CD4-positive, alpha-beta T cell treated with Interleukin-1 beta for 1 hour (primary cell): ENCODE measurements around the gene LNX1.
"Not testable (repeated sequence)": the region's sequence is repeated elsewhere in the genome, so short reads cannot be mapped to it uniquely, and the experiment has no call there.

Source experiments
- DNase-seq, 2 donors: peaks; one replicate each; pipeline ENCODE4 v3.0.0-alpha.2; 2020 to 2022

The LNX1 gene

DNA sequence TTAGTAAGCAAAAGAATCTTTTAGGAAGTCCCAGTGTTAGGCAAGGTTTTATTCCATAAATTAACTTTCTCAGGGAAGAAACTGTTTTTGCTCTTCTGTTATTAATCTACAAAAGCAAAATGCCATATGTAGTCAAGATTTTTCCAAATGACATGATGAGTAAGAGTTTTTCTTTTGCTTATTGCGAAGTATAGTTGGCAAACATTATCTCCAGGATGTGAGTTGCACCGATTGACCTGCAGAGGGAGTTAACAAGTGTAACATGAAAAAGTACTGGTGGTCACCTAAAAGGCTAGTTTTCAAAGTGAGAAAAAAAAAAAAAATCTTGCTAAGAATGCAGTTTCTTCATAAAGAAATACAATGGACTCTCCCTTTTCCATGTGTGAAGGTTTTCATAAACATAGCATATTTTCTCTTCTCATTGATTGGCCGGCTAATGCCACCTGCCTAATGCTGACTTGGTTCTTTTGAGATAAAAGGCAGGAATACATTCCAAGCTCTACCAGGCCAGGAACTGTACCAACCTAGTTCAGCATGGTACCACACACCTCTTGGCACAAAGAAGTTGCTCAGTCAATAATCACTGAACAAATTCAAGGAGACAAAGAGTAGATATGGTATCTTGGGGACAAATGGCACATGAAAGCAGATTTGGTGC, 100.2 kb downstream of the LNX1 start:
- no peak for DNase-seq

DNA sequence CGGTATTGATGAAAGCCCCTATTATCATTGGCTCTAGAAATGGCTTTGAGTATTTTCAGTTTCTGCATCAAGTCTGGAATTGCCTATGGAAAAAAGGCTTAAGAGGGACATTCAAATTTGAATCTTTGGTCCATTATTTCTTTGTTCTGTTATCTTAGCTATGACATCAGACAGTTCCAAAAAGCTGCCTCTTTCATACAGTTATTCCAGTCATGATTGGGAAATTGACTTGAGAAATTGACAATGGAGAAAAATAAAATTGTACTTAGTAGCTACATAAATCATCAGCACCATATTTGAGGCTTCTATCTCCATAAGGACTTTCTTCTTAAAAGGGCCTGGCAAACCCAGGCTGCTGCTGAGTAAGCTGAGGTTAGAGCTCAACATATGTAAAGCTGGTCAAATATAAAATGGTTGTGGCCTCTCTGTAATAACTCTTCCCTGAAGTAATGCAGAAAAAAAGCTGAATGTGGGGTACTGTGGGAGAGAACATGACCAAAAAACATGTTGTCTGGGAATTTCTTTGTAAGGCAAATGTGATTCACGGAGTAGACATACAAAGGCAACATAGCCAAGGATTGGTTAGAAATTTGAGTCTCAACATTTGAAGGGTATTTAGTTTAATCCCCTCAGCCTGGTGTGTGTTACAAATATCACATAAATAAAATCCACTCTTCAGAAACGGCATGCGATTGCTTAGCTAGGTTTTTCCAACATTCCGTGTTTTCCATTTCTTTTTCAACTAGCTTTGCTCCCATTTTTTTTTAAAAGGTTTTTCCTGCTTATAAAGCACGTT, 100.9 kb downstream of the LNX1 start:
- DNase-seq = no peak

DNA sequence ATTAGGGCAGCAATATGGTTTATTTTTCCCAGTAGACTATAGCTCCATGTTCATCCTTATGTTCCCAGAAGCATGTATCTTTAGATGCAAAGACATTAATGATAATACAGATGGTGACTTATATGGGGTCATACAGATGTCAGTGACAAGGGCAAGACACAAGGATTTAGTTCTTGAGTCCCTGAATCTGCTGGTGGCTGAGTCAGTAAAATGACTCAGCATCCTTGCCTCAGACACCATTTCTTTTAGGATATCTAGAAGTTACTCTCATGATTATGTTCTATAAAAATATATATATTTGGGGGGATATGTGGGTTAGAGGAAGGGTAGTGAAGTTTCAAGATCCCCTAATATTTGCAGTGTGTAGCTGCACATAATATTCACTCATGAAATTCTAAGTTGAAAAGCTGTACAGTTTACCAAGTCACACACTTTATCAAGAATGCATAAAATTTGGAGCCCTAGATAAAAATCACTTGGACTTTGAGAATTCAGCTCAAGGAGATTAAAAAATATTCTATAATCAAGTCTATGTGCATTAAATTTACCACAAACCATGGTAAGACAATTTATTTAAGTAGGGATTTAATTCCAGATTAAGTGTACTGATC, 101.9 kb downstream of the LNX1 start:
- DNase-seq = no peak

DNA sequence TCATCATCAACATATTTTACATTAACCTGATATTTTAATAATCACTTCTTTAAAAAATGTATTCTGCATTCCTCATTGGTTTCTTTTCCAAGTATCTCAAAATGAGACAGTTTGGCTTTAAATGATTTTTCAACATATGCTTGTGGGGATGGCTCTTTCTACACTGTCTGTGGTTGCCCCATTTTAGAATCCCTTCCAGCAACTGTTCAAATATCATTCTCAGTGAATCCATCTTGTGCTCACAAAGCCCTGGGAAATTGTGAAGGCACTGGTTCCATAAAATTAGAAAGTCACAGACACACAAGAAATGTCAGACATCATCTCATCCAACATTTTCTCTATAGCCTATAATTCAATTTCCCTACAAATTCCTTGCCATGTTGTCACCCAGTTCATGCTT, 103.5 kb downstream of the LNX1 start:
- DNase-seq = no peak

DNA sequence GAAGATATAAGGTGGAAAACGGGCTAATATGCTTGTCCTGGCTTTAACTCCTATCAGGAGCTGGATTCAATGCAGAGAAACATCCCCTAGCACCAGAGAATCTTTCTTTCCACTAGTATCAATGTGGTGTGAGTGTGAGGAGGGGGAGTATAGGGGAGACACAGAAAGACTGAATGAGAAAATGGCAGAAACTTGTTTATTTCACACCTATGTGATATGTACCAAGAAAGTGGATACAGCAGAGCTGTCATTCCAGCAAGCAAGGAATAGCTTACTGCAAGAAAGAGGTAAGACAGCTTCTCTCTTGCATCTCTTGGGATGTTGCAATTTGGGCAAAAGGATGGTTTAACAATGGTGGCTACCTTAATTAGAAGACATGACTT, 105.6 kb downstream of the LNX1 start:
- DNase-seq = no peak

DNA sequence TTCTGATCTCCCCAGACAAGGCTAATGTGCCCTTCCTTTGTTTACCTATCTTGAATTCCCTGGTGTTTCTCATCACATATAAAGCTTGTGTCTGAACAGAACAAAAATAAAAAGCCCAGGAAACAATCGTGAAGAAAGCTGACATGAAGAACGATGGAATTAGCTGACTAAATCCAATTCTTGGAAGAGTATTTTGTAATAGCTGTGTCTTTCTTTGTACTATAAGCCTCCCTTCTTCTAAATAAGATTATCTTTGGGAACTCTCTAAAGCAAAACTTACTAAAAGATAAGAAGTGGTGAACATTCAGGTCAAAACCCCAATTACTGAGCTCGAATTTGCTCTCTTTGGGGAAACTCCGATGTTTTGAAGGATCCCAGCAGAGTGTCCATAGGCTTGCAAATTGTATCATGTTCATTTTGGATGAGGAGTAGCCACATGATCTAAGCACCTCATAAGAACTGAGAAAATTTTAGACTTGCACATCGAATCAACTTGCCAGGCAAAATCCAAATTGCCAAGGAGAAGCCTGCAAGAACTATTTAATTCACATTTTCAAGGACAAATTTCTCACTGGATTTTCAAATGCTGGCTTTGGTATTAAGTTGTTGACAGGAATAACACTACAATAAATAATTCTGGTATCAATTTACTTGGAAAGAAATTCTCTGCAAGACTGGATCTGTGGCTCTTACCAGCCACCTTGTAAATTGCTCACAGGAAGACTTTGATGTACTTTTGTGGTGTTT, 106.2 kb downstream of the LNX1 start:
- no peak for DNase-seq

DNA sequence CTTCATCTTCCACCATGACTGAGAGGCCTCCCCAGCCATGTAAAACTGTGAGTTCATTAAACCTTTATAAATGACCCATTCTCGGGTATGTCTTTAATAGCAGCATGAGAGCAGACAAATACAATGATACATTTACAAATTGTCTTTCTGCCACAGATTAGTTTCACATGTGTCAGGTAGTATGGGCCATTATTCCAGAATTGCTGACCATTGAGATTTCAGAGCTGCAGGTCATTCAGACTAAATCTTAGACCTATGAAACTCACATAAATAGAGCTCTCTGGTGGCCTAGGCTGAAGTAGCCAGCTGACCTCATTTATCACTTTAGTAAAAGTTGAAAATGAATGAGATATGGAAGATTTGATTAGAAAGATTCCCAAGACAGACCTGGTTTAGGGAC, 108.0 kb downstream of the LNX1 start:
- DNase-seq = no peak

DNA sequence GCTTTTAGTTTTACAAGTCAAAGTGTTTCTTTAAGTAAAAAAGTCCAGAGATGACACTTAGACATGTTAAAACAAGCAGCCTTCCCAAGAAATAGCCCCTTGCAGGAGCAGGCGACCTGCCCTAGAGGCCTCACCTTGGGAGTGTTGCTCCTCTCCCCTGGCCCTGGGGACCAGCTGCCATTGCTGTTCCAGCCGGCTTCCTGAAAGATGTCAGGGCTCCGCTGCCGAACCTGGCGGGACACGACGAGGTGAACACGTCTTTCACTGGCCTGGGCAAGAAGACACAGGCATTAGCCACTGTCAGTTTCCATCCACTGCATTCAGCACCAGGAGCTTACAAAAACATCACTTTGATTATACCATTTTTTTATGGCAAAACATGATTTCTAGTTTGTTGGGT, 109.7 kb downstream of the LNX1 start:
- DNase-seq = no peak

DNA sequence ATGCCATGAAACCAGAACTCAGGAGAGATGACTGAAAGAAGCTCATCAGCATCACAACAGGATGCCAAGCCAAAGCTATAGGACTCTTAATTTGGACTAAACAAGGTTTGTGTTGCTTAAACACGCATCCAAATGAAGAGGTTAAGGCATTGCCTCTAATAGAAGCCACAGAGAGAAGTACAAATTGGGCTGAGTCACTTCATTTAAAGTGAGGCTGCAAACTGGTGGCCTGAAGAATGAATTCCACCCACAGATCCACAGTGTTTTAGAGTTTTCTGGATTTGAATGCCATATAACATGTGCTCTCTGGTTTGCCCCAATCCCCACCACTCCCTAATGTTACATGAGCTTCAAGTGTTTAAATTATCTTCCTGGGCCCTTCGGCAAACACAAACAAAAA, 110.4 kb downstream of the LNX1 start:
- no peak for DNase-seq

DNA sequence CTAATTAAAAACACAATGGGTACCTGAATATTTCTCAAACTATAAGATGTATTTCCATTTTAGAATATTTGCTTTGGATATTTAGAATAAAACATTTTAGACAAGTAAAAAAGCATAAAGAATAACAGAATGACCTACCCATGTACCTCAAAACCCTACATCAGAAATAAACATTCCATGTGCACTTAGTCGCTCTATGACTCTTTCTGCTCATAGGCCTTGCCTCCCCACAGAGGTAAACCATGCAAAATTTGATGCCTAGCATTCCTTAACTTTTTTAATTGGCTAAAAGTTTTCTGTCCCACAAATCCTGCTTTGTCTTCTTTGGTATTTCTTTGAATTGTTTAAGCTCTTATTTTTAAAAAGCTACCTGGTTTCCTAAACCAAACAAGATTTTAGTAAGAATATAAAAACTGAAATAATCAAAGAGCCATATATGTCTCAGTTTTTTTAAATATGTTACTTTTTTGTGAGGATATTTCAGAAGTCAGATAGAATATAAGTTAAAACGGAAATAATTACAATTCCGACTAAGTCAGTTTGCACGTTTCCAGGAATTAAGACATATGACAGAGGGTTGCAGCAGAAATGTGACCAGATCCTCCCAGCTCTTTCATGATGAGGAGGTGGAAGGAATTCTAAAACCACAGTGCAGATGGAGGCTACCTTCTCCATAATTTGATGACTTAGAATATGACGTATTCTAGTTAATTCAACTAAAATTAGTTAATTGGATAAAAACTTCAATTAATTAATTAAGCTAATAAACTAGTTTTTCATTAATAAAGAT, 111.4 kb downstream of the LNX1 start:
- no peak for DNase-seq

DNA sequence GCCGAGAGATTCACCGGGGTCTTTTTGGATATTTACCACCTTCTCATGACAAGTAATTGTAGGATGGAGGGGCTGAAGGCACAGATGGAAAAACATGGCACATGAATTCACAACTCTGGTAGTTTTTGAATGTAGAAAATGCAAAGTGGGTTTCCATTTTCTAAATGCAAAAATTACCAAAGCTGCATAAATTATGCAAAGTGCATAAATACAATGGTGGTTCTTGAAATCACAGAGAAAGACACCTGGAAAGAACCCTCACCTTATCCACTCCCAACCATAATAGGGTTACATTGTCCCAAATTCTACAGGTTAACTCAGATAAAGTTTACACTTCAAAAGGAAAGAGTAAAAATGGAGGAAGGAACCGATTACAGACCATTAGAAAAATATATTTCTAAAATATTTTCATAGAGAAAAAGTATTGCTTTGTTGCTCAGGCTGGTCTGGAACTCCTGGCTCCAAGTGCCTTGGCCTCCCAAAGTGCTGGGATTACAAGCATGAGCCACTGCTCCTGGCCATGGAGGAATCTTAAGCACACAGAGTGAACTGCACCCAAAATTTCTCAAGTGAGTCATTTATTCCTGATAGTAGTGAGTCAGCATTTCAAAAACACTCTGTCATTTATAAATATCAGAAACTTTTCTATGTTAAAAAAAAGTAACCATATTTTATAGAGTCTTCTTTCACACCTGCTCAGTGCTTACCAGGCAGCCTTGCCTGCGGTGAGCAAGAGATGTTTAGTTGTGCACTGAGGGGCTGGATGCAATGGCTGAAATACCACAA, 112.4 kb downstream of the LNX1 start:
- no peak for DNase-seq

DNA sequence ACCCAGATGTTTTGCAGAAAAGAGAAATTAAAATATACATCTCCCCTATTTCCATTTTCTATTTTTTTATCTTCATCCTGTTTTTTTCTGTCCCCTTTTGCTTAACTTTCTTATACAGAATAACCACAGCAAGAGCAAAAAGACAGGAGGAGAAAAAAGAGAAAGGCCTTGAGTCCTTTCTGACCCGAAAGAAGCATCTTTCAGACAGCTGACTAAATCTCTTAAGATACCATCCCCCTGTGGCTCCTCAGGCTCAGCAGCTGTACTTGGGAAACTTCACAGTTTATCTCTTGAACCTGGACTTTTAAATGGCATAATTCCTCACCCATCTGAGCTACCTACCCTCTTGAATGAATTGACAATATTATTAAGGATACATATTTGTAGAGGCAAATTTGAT, 113.7 kb downstream of the LNX1 start:
- DNase-seq = no peak

DNA sequence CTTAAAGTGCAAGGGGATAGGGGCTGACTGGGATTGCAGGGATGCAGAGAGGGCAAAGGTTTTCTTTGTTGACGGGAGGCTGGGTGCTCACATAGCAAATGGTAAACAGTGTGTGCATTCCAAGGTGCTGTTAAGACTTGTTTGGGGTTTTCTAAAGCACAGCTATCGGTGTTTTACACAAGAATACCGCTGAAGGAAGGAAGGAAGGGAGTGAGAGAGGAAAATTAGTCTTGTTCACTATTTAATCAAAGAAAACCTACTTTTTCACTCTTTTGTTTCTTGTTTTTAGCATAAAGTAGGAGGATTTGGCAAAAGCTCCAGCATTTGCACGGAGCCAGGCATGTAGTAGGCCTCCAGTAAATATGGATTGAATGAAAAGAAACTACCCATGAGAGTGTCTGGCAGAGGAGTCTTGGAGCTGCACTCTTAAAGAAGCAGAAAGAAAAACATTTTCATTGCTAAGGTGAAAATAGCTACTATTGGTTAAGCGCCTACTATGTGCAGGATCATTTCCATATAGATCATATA, 114.2 kb downstream of the LNX1 start:
- DNase-seq = no peak

DNA sequence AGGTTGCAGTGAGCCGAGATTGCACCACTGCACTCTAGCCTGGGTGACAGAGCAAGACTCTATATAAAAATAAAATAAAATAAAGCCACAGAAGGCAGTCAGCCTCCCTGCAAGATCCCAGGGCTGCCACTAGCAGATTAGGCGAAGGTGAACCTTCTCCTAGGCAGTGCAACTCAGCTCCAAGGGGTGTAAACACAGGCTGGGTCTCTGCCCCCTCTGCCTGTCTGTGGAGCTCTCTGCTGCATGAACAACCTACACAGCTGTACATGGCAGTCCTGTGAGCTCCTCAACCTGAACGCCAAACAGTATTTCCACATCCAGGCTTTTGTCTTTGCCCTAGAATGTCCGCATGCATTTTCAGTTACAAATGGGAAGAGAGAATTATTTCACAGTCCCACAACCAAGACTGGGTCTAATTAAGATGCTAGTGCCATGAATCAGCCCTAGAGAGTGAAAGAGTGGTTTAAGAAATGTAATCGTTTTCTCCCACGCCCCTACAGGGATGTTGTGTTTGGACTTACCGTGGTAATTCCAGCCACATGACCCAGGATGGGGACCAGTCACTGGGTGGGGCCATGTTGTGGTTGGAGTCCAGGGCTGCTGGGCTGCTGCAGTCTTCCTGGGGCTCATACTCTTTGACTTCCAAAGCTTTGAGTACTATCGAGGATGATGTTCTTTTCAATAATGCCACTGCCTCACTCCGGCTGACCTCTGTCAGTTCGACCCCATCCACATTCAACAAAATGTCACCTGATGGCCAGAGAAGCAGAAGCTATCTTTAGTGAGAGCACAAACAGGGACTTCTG, 114.9 kb downstream of the LNX1 start:
- DNase-seq = no peak

DNA sequence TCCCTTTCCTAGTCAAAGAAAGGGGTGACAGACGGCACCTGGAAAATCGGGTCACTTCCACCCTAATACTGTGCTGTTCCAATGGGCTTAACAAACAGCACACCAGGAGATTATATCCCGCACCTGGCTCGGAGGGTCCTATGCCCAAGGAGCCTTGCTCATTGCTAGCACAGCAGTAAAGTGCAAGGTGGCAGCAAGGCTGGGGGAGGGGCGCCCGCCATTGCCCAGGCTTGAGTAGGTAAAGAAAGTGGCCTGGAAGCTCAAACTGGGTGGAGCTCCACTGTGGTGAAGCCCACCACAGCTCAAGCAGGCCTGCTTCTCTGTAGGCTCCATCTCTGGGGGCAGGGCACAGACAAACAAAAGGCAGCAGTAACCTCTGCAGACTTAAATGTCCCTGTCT, 124.7 kb downstream of the LNX1 start:
- not testable (repeated sequence) for DNase-seq

DNA sequence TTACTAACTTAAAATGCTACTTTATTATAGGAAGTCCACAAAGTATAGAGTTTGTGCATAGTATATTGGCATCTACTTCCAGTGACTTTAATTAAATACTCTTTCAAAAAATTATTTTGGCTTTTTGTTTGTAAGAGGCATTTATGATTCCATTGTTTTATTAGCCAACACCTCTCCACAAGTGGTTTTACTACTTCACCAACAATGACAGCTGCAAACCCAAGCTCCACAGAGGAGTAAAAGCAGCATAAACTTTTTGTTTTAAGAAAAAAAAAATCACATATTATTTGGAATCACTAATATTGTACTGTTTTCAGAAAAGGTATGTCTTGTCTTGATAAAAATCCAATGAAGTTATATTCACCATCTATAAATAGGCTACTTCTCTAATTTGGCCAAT, 125.4 kb downstream of the LNX1 start:
- no peak for DNase-seq

DNA sequence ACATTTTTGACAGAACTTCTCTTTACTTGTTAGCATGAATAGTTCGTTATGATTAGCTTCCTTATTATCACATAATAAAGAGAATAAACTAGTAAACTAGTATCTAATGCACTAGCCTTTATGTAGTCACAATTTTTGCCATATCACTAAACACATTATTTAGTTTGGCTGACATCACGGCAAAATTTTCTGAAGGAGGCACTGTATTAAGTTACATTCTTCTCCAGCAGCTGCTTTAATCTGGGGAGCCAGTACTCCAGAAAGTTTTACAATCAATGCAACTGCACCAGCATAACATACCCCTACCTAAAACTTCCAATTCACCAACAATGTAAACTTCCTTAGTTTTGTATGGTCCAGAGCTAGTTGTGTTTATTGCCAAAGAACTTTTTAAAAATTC, 126.0 kb downstream of the LNX1 start:
- DNase-seq = no peak

DNA sequence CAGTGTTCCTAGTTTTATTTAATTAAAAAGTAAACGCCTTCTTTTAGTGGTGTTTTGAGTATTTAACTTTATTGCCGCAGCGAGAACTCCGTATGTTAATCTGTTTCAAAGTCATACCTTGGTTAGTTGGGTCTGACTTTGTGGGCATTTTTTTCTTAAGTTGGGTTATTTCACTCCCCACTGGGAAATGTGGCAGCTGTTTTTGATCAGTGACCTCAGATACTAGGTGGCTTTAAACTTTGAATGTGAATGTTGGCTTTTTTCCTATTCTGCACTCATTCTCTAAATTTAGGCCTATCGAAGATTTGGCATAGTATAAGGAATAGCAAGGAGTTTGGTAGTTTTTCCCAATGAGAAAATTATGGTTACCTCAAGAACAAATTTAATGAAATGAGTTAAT, 127.9 kb downstream of the LNX1 start:
- DNase-seq = no peak

DNA sequence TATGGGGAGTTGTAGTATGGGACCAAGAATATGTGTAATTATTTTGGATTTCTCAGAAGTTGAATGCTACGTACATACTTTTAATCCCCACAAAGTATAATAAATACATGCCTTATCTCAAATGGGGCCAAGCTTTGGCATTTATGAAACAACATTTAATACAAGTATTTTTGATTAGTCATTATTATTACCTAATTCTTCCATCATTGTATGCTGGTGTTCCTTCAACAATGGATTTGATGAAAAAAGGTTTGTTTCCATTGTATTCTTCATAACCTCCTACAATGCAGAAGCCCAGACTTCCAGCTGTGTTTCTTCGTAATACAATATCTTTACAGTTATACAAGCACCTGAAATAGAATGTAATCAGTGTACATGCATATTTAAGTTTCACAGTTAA, 130.0 kb downstream of the LNX1 start:
- no peak for DNase-seq

DNA sequence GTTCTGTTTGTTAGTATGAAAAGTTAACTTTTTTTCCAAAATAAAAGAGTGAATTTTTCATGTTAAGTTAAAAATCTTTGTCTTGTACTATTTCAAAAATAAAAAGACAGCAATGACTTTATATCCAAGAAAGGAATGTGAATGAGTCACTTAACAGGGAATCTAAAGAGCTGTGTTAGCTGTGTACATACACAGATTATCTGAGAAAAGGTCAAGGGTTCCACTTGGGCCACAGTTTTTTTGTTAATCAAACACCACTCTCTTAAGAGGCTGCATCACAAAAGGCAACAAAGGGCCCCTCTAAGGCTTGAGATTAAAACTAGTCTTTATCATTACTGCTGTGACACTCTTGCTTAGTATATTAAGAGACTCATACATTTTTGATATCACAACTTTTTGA, 131.7 kb downstream of the LNX1 start:
- no peak for DNase-seq

DNA sequence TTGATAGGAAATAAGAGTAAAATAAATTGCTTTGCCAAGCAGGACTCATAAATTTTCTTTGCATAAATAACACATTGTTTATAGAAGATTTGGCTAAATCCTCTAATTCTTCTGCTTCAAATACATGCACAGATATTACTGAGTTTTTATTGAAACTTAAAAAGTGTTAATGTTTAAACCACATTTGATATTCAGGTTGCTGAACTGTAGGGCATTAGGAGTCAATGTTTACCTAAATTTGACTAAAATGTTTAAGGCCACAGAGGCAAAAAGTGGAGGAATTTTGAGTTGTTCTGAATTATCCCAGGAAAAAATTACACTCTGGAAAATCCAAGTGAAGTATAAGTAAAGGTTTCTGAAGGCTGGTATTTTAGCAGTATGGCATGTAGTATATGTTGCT, 135.1 kb downstream of the LNX1 start:
- no peak for DNase-seq
